ENCODE data around the gene DYNC1LI1. TPM values are rescaled to one million over a fixed set of nuclear protein-coding genes. Genes with fewer than 3 reads are reported as not detected.
A peak's percentile ranks its signal among the peaks of the same experiment; 100 is the strongest.

The DYNC1LI1 gene
- total and polyA plus RNA-seq, 9 of the 15 experiments (the other 6 are each of a cell fraction or from before 2014, with no cell fraction given): 21.0 to 85.4 (median 61.3) TPM

GRCh38 chr3:32502946-32503286 lies 67.7 kb downstream of the DYNC1LI1 start:
- H3K9me3 ChIP-seq (replicated peaks; ENCODE audit: control insufficient read depth, insufficient read depth, low read depth, low read length): no peaks in the 10 kb centered on the region
- no peak overlapping the region for H3K9ac ChIP-seq (ENCODE audit: insufficient read depth in 1 of 2, low read depth in 2 of 2, low read length in 2 of 2)
- ATAC-seq (no peak), DNase-seq (ENCODE audit: extremely low read depth in 1 of 4, low spot score in 3 of 4) (no peak), FAIRE-seq (no peak)
- H3K4me1 ChIP-seq (replicated peaks in 1 of 2; ENCODE audit: control insufficient read depth in 2 of 2, insufficient read depth in 2 of 2, low read length in 2 of 2): peaks cover 13 to 22% of the 10 kb centered on the region in 2 experiments; a peak in 4 of 5 replicates
- H3K4me2 ChIP-seq (ENCODE audit: insufficient read depth, low read length): peak overlapping the region; percentile 79
- WGBS (ENCODE audit: insufficient coverage, low coverage, missing lambda C conversion rate): under 1% methylated on average over 6 of the region's 6 CpGs
- no peak overlapping the region; the same call in 2 of the 3 replicates for H3K27ac ChIP-seq (ENCODE audit: extremely low read depth, low read depth, low read length)
- BruUV-seq (replicated peaks): no TSS peak
- H2AFZ ChIP-seq (ENCODE audit: low read depth, low read length): peak overlapping the region; percentile 99
- H3K27me3 ChIP-seq (ENCODE audit: control insufficient read depth in 2 of 2, insufficient read depth in 2 of 2, low read length in 2 of 2): no peaks in the 10 kb centered on the region
- ChIA-PET POLR2A (interaction anchor here (0.6 kb wide), 1 partner anchor 131 kb away, joined by 4 read pairs; no protein-coding TSS in a partner anchor), CTCF (ENCODE audit: low intra/inter-chr PET ratio) (no interaction called here)
- peak overlapping the region; percentile 94 for H3K4me3 ChIP-seq
- in situ Hi-C loops (cut with MboI) (no loop called here), intact Hi-C loops (cut with micrococcal nuclease) (loop anchor here (1.0 kb wide), 1 partner anchor 67 kb away; the partner anchor contains the start of gene DYNC1LI1)
- H3K9me1 ChIP-seq (ENCODE audit: control insufficient read depth, insufficient read depth, low read length): no peaks in the 10 kb centered on the region
- peaks cover 40% of the 10 kb centered on the region for H3K79me2 ChIP-seq (ENCODE audit: control insufficient read depth, insufficient read depth, low read length)
- no peaks in the 10 kb centered on the region; the same call in 1 of the 3 replicates for H3K36me3 ChIP-seq (ENCODE audit: control insufficient read depth, insufficient read depth, low read length)
- peaks cover 6% of the 10 kb centered on the region for H4K20me1 ChIP-seq (replicated peaks; ENCODE audit: control insufficient read depth, insufficient read depth, low read length)
- no peak for TF ChIP-seq ZNF655 (CRISPR knock-in tag; IDR thresholded peaks at IDR 0.05)
- no peak; the same call in 1 of the 2 replicates for TF ChIP-seq ELF1 (tag; IDR thresholded peaks at IDR 0.05)
- no peak for TF ChIP-seq PML (IDR thresholded peaks at IDR 0.05; ENCODE audit: low read length)
- peak; percentile 77 for TF ChIP-seq ZNF316 (IDR thresholded peaks at IDR 0.05)
- no peak for TF ChIP-seq ASH1L (IDR thresholded peaks at IDR 0.05; ENCODE audit: borderline replicate concordance, low read depth, partially characterized antibody)
- TF ChIP-seq MAFG (tag; conservative IDR thresholded peaks at IDR 0.05): 0 out of 2 replicates have a peak, but pooled peaks have one; percentile 18
- TF ChIP-seq HNRNPLL (IDR thresholded peaks at IDR 0.05; ENCODE audit: low read depth, low read length, poor library complexity, severe bottlenecking): no peak
- TF ChIP-seq, protein P1, sequence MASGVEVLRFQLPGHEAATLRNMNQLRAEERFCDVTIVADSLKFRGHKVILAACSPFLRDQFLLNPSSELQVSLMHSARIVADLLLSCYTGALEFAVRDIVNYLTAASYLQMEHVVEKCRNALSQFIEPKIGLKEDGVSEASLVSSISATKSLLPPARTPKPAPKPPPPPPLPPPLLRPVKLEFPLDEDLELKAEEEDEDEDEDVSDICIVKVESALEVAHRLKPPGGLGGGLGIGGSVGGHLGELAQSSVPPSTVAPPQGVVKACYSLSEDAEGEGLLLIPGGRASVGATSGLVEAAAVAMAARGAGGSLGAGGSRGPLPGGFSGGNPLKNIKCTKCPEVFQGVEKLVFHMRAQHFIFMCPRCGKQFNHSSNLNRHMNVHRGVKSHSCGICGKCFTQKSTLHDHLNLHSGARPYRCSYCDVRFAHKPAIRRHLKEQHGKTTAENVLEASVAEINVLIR (CRISPR knock-in tag; IDR thresholded peaks at IDR 0.05): no peak
- TF ChIP-seq ZNF398 (CRISPR knock-in tag; IDR thresholded peaks at IDR 0.05): no peak
- no peak for TF ChIP-seq TEAD1 (CRISPR knock-in tag; IDR thresholded peaks at IDR 0.05)
- no peak for TF ChIP-seq JUND (IDR thresholded peaks at IDR 0.05; ENCODE audit: borderline replicate concordance, low read depth, low read length)
- TF ChIP-seq JUND (tag; IDR thresholded peaks at IDR 0.05; ENCODE audit: borderline replicate concordance, low read depth, low read length): no peak
- TF ChIP-seq MTA3 (IDR thresholded peaks at IDR 0.05; ENCODE audit: borderline replicate concordance): no peak
- peak; percentile 44; the same call in 1 of the 2 replicates for TF ChIP-seq C11orf30 (IDR thresholded peaks at IDR 0.05; ENCODE audit: low read depth)
- no peak for TF ChIP-seq LARP7 (IDR thresholded peaks at IDR 0.05)
- TF ChIP-seq XRCC3 (IDR thresholded peaks at IDR 0.05): no peak
- TF ChIP-seq NCOA2 (IDR thresholded peaks at IDR 0.05; ENCODE audit: partially characterized antibody in 2 of 2): no peak

Measured in K562 (cell line).